HCT116 (cell line): ENCODE data around the gene PIP4K2A. TPM values are rescaled to one million over a fixed set of nuclear protein-coding genes. Genes with fewer than 3 reads are reported as not detected.

Source experiments
- ATAC-seq: fragments of 200-7000 bp; cut with Tn5 transposase; 2 replicates; pipeline ENCODE4 v1.9.1; 2020; ENCODE audit warnings: mild to moderate bottlenecking, moderate library complexity
- BruUV-seq: library from RNA; stranded (reverse); fragments of 400-500 nt; replicated peaks from 2 replicates; lab custom pipeline; 2021; lab: Mats Ljungman, UMichigan
- CTCF ChIA-PET: fragments of 300-600 bp; sonication (Branson Sonifier 250); formaldehyde crosslinking; loops from one replicate; lab custom pipeline; 2021; ENCODE audit warnings: antibody characterized with exemption; lab: Charles Lee
- POLR2A ChIA-PET: fragments of 300-600, 350-600 bp; sonication (Branson Sonifier 250); formaldehyde crosslinking; loops from one replicate; lab custom pipeline; 2021; ENCODE audit warnings: antibody characterized with exemption; lab: Charles Lee
- RAD21 ChIA-PET, 2 experiments: fragments of 300-600 bp; sonication (Branson Sonifier 250); formaldehyde crosslinking; loops; one replicate each; lab custom pipeline; 2023; ENCODE audit warnings: low total read pairs in 2 of 2; ENCODE audit not compliant: uncharacterized antibody in 2 of 2, unreplicated experiment in 2 of 2, low non-redundant PET in 1 of 2; lab: Charles Lee
- DNase-seq: peaks from one replicate; pipeline ENCODE4 v3.0.0-alpha.2; 2010; ENCODE audit warnings: low read depth, low spot score
- H2AFZ ChIP-seq: fragments of 200-600 bp; shearing (Covaris generic), sonication (generic); 2 replicates; pipeline ENCODE4 v1.6.1; 2017; ENCODE audit warnings: low read depth, mixed run types, mixed read lengths, antibody characterized with exemption, low read length; ENCODE audit not compliant: poor library complexity, severe bottlenecking
- H3K27ac ChIP-seq: 2 replicates; pipeline ENCODE4 v1.5.1; 2012; ENCODE audit warnings: low read depth, low read length
- H3K27me3 ChIP-seq: fragments of 200-600 bp; sonication (generic); 2 replicates; pipeline ENCODE4 v1.6.1; 2016; ENCODE audit warnings: mixed run types, low read length, mixed read lengths; ENCODE audit not compliant: insufficient read depth
- H3K36me3 ChIP-seq, 2 experiments: fragments of 200-500 bp in 1 of 2; fragments of 200-600 bp in 1 of 2; sonication (Bioruptor generic) in 1 of 2; sonication (generic) in 1 of 2; 2 replicates each; pipeline versions ENCODE4 v1.5.1 to v1.6.1; 2014 to 2016; ENCODE audit warnings: low read length in 2 of 2, inconsistent platforms in 1 of 2, mixed read lengths in 1 of 2, mixed run types in 1 of 2; ENCODE audit not compliant: insufficient read depth in 2 of 2, control insufficient read depth in 1 of 2
- H3K4me1 ChIP-seq, 2 experiments: fragments of 200-600 bp in 1 of 2; sonication (generic) in 1 of 2; 2 replicates each; pipeline versions ENCODE4 v1.5.1 to v1.6.1; 2012 to 2017; ENCODE audit warnings: low read length in 2 of 2, inconsistent platforms in 1 of 2, mild to moderate bottlenecking in 1 of 2, mixed read lengths in 1 of 2, mixed run types in 1 of 2, moderate library complexity in 1 of 2; ENCODE audit not compliant: insufficient read depth in 2 of 2, control insufficient read depth in 1 of 2
- H3K4me2 ChIP-seq: fragments of 200-600 bp; sonication (generic); 2 replicates; pipeline ENCODE4 v1.6.1; 2017; ENCODE audit warnings: mixed run types, low read length, mixed read lengths
- H3K4me3 ChIP-seq, 2 experiments: fragments of 200-600 bp in 1 of 2; sonication (generic) in 1 of 2; replicated peaks in 1 of 2; 2 replicates each; pipeline ENCODE4 v1.5.1; 2011 to 2016; ENCODE audit warnings: low read length in 2 of 2, control low read depth in 1 of 2, low read depth in 1 of 2, mild to moderate bottlenecking in 1 of 2, mixed read lengths in 1 of 2, mixed run types in 1 of 2
- H3K79me2 ChIP-seq: fragments of 200-600 bp; sonication (generic); 2 replicates; pipeline ENCODE4 v1.6.1; 2017; ENCODE audit warnings: mild to moderate bottlenecking, mixed run types, low read length, moderate library complexity, mixed read lengths; ENCODE audit not compliant: insufficient read depth
- H3K9ac ChIP-seq: fragments of 200-600 bp; sonication (generic); 2 replicates; pipeline ENCODE4 v1.6.1; 2016; ENCODE audit warnings: low read length, mixed read lengths
- H3K9me2 ChIP-seq: fragments of 200-600 bp; sonication (generic), shearing (Covaris generic); 2 replicates; pipeline ENCODE4 v1.6.1; 2017; ENCODE audit warnings: mixed run types, mild to moderate bottlenecking, moderate library complexity; ENCODE audit not compliant: insufficient read depth
- H3K9me3 ChIP-seq, 2 experiments: fragments of 200-500 bp in 1 of 2; fragments of 200-600 bp in 1 of 2; sonication (Bioruptor generic) in 1 of 2; sonication (generic) in 1 of 2; 2 replicates each; pipeline ENCODE4 v1.6.1; 2014 to 2017; ENCODE audit warnings: low read length in 2 of 2, mixed read lengths in 2 of 2, inconsistent platforms in 1 of 2, low read depth in 1 of 2, mild to moderate bottlenecking in 1 of 2, mixed run types in 1 of 2, moderate library complexity in 1 of 2; ENCODE audit not compliant: control insufficient read depth in 1 of 2, insufficient read depth in 1 of 2
- H4K20me1 ChIP-seq: fragments of 200-600 bp; sonication (generic), shearing (Covaris generic); 2 replicates; pipeline ENCODE4 v1.6.1; 2017; ENCODE audit warnings: mixed run types, mild to moderate bottlenecking, moderate library complexity; ENCODE audit not compliant: insufficient read depth
- CBX3 ChIP-seq: IDR thresholded peaks from 2 replicates; pipeline ENCODE4 v1.6.1; 2012; ENCODE audit warnings: low read depth
- CEBPB ChIP-seq: IDR thresholded peaks from 2 replicates; pipeline ENCODE4 v1.6.1; 2012; ENCODE audit warnings: low read depth
- EGR1 ChIP-seq: IDR thresholded peaks from 2 replicates; pipeline ENCODE4 v1.6.1; 2012; ENCODE audit warnings: low read depth
- ELF1 ChIP-seq: IDR thresholded peaks from 2 replicates; pipeline ENCODE4 v1.6.1; 2012; ENCODE audit warnings: low read depth, borderline replicate concordance
- EZH2 ChIP-seq: fragments of 200-600 bp; sonication (generic); IDR thresholded peaks from 2 replicates; pipeline ENCODE4 v1.6.1; 2017; ENCODE audit warnings: antibody characterized with exemption, mixed run types
- EZH2phosphoT487 ChIP-seq: fragments of 200-600 bp; IDR thresholded peaks from 2 replicates; pipeline ENCODE4 v1.6.1; 2018; ENCODE audit warnings: antibody characterized with exemption, borderline replicate concordance
- JUND ChIP-seq: IDR thresholded peaks from 2 replicates; pipeline ENCODE4 v1.6.1; 2012
- POLR2A ChIP-seq: IDR thresholded peaks from 2 replicates; pipeline ENCODE4 v1.7.0; 2011; ENCODE audit warnings: borderline replicate concordance; ENCODE audit not compliant: insufficient read depth, insufficient read length; ENCODE audit errors: extremely low read depth
- POLR2AphosphoS5 ChIP-seq: IDR thresholded peaks from 2 replicates; pipeline ENCODE4 v1.6.1; 2011; ENCODE audit warnings: mild to moderate bottlenecking, low read depth, low read length, moderate library complexity
- RAD21 ChIP-seq: IDR thresholded peaks from 2 replicates; pipeline ENCODE4 v1.6.1; 2012; ENCODE audit warnings: low read depth, mild to moderate bottlenecking
- SIN3A ChIP-seq: IDR thresholded peaks from 2 replicates; pipeline ENCODE4 v1.6.1; 2012; ENCODE audit warnings: low read depth
- SP1 ChIP-seq: IDR thresholded peaks from 2 replicates; pipeline ENCODE4 v1.6.1; 2012; ENCODE audit warnings: low read depth
- TCF7L2 ChIP-seq: IDR thresholded peaks from 2 replicates; pipeline ENCODE4 v1.7.0; 2011; ENCODE audit warnings: borderline replicate concordance, inconsistent platforms; ENCODE audit not compliant: insufficient read depth, insufficient read length; ENCODE audit errors: extremely low read depth
- YY1 ChIP-seq: IDR thresholded peaks from 2 replicates; pipeline ENCODE4 v1.6.1; 2011; ENCODE audit warnings: low read length, low read depth, moderate library complexity, mild to moderate bottlenecking; ENCODE audit not compliant: insufficient replicate concordance; ENCODE audit errors: extremely low read depth
- ZFX ChIP-seq: fragments of 450-650 bp; IDR thresholded peaks from 2 replicates; pipeline ENCODE4 v1.6.1; 2017
- ZNF274 ChIP-seq: fragments of 200-500 bp; sonication (Bioruptor generic); IDR thresholded peaks from 2 replicates; pipeline ENCODE4 v1.6.1; 2014; ENCODE audit warnings: mild to moderate bottlenecking, low read depth, low read length, inconsistent platforms
- intact Hi-C: fragments of 100-400 bp; cut with micrococcal nuclease; formaldehyde crosslinking; loops from 2 replicates; pipeline ENCODE4 v1.10.0; 2022
- total RNA-seq: library from RNA; stranded (reverse); gene quantifications from one replicate; pipeline ENCODE4 v1.2.1, GENCODE V29; 2021; ENCODE audit not compliant: unreplicated experiment
- TF ChIP-seq, protein P1 (sequence below): IDR thresholded peaks from 2 replicates; pipeline ENCODE4 v1.6.1; 2012; ENCODE audit warnings: low read depth
- TF ChIP-seq, protein P2 (sequence below), 3 experiments: fragments of 200-600 bp in 1 of 3; sonication (generic) in 1 of 3; IDR thresholded peaks in 2 of 3; conservative IDR thresholded peaks in 1 of 3; 2 replicates each; pipeline ENCODE4 v1.5.1; 2012 to 2017; ENCODE audit warnings: low read depth in 2 of 3, low read length in 2 of 3, antibody characterized with exemption in 1 of 3, borderline replicate concordance in 1 of 3, control low read depth in 1 of 3, mild to moderate bottlenecking in 1 of 3, mixed read lengths in 1 of 3, mixed run types in 1 of 3, moderate library complexity in 1 of 3; ENCODE audit not compliant: insufficient read depth in 1 of 3
- TF ChIP-seq, protein P3 (sequence below): IDR thresholded peaks from 2 replicates; pipeline ENCODE4 v1.6.1; 2011; ENCODE audit warnings: mild to moderate bottlenecking, low read length, moderate library complexity; ENCODE audit not compliant: insufficient replicate concordance; ENCODE audit errors: extremely low read depth
- TF ChIP-seq, protein P4 (sequence below): IDR thresholded peaks from 2 replicates; pipeline ENCODE4 v1.6.1; 2012

The PIP4K2A gene
- total RNA-seq, 1 experiment from 2014 or later, result 41.9 TPM

DNA sequence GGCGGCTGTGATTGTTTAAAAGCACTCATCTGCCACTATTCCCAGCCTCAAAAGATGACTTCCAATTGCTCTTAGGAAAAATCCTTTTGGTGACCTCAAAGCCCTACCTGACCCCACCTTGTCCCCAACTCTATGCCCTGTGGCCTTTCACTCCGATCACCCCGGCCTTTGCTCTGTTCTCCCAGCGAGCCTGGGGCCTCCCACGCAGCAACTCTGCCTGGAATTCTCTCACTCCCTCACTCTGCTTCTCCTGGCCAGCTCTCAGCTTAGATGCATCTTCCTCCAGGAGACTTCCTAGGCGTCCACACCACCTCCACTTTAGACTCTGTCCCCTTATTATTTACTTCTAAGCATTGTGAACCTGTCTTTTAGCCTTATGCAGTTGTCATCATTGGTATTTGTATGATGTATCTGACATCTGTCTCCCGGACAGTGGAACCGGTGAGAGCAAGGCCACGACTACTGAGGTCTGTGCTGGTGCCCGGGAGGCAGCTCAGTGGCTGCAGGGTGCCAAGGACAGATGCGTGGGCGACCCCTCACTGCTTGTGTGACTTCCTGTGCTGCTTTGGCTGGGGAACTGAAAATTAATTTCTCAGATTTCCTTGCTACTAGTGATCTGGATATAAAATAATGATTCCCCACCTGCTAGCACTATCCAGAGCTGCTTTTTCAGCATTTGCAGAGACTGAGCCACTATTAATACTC lies 63.0 kb downstream of the PIP4K2A start:
- DNase-seq (no peak), ATAC-seq (no peak)
- peaks cover 6 to 24% of the 10 kb centered on the region in 2 experiments; a peak in 2 of 4 replicates for H3K4me1 ChIP-seq
- CTCF ChIA-PET, result no interaction called here
- H3K4me3 ChIP-seq, result no peak overlapping the region
- H3K36me3 ChIP-seq, result no peaks in the 10 kb centered on the region
- H3K9me3 ChIP-seq, result no peaks in the 10 kb centered on the region
- peaks cover 4% of the 10 kb centered on the region; the same call in 1 of the 2 replicates for H4K20me1 ChIP-seq
- no TSS peak for BruUV-seq
- no peak overlapping the region for H3K4me2 ChIP-seq
- no peak overlapping the region for H3K27ac ChIP-seq
- no peaks in the 10 kb centered on the region for H3K9me2 ChIP-seq
- H3K79me2 ChIP-seq, result peaks cover 100% of the 10 kb centered on the region
- H3K27me3 ChIP-seq, result no peaks in the 10 kb centered on the region
- intact Hi-C loops, result no loop called here
- no peak overlapping the region for H3K9ac ChIP-seq
- RAD21 ChIA-PET, result no interaction called here
- H2AFZ ChIP-seq, result no peak overlapping the region
- TF ChIP-seq CEBPB (no peak), EZH2 (no peak), EZH2phosphoT487 (no peak), SIN3A (no peak), SP1 (no peak), JUND (no peak), RAD21 (no peak), POLR2A (no peak), CBX3 (no peak), TCF7L2 (no peak), ZFX (no peak), EGR1 (no peak), ZNF274 (no peak), ELF1 (no peak), POLR2AphosphoS5 (no peak), YY1 (no peak)
- TF ChIP-seq, protein P1, sequence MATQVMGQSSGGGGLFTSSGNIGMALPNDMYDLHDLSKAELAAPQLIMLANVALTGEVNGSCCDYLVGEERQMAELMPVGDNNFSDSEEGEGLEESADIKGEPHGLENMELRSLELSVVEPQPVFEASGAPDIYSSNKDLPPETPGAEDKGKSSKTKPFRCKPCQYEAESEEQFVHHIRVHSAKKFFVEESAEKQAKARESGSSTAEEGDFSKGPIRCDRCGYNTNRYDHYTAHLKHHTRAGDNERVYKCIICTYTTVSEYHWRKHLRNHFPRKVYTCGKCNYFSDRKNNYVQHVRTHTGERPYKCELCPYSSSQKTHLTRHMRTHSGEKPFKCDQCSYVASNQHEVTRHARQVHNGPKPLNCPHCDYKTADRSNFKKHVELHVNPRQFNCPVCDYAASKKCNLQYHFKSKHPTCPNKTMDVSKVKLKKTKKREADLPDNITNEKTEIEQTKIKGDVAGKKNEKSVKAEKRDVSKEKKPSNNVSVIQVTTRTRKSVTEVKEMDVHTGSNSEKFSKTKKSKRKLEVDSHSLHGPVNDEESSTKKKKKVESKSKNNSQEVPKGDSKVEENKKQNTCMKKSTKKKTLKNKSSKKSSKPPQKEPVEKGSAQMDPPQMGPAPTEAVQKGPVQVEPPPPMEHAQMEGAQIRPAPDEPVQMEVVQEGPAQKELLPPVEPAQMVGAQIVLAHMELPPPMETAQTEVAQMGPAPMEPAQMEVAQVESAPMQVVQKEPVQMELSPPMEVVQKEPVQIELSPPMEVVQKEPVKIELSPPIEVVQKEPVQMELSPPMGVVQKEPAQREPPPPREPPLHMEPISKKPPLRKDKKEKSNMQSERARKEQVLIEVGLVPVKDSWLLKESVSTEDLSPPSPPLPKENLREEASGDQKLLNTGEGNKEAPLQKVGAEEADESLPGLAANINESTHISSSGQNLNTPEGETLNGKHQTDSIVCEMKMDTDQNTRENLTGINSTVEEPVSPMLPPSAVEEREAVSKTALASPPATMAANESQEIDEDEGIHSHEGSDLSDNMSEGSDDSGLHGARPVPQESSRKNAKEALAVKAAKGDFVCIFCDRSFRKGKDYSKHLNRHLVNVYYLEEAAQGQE, result no peak
- TF ChIP-seq, protein P2, sequence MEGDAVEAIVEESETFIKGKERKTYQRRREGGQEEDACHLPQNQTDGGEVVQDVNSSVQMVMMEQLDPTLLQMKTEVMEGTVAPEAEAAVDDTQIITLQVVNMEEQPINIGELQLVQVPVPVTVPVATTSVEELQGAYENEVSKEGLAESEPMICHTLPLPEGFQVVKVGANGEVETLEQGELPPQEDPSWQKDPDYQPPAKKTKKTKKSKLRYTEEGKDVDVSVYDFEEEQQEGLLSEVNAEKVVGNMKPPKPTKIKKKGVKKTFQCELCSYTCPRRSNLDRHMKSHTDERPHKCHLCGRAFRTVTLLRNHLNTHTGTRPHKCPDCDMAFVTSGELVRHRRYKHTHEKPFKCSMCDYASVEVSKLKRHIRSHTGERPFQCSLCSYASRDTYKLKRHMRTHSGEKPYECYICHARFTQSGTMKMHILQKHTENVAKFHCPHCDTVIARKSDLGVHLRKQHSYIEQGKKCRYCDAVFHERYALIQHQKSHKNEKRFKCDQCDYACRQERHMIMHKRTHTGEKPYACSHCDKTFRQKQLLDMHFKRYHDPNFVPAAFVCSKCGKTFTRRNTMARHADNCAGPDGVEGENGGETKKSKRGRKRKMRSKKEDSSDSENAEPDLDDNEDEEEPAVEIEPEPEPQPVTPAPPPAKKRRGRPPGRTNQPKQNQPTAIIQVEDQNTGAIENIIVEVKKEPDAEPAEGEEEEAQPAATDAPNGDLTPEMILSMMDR (IDR thresholded peaks at IDR 0.05 in 2 of 3, conservative IDR thresholded peaks at IDR 0.05 in 1 of 3; ENCODE audit: borderline replicate concordance in 1 of 3, insufficient read depth in 1 of 3, low read depth in 2 of 3, low read length in 2 of 3), result no peak
- TF ChIP-seq, protein P3, sequence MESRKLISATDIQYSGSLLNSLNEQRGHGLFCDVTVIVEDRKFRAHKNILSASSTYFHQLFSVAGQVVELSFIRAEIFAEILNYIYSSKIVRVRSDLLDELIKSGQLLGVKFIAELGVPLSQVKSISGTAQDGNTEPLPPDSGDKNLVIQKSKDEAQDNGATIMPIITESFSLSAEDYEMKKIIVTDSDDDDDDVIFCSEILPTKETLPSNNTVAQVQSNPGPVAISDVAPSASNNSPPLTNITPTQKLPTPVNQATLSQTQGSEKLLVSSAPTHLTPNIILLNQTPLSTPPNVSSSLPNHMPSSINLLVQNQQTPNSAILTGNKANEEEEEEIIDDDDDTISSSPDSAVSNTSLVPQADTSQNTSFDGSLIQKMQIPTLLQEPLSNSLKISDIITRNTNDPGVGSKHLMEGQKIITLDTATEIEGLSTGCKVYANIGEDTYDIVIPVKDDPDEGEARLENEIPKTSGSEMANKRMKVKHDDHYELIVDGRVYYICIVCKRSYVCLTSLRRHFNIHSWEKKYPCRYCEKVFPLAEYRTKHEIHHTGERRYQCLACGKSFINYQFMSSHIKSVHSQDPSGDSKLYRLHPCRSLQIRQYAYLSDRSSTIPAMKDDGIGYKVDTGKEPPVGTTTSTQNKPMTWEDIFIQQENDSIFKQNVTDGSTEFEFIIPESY, result no peak
- TF ChIP-seq, protein P4, sequence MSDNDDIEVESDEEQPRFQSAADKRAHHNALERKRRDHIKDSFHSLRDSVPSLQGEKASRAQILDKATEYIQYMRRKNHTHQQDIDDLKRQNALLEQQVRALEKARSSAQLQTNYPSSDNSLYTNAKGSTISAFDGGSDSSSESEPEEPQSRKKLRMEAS, result no peak
- POLR2A ChIA-PET, result no interaction called here
